GM12864 (cell line): ENCODE measurements around the gene FUBP3.

Experiments used
- DNase-seq: peaks from one replicate; pipeline ENCODE4 v3.0.0-alpha.2; 2011; ENCODE audit warnings: low read depth
- H3K4me3 ChIP-seq: 2 replicates; pipeline ENCODE4 v1.5.1; 2011; ENCODE audit warnings: mild to moderate bottlenecking, low read depth, low read length, control low read depth
- TF ChIP-seq, protein P1 (sequence below): IDR thresholded peaks from 2 replicates; pipeline ENCODE4 v1.5.1; 2011; ENCODE audit warnings: low read depth, mild to moderate bottlenecking, moderate library complexity, low read length, control low read depth, inconsistent platforms; ENCODE audit errors: missing control alignments

FUBP3 gene

DNA sequence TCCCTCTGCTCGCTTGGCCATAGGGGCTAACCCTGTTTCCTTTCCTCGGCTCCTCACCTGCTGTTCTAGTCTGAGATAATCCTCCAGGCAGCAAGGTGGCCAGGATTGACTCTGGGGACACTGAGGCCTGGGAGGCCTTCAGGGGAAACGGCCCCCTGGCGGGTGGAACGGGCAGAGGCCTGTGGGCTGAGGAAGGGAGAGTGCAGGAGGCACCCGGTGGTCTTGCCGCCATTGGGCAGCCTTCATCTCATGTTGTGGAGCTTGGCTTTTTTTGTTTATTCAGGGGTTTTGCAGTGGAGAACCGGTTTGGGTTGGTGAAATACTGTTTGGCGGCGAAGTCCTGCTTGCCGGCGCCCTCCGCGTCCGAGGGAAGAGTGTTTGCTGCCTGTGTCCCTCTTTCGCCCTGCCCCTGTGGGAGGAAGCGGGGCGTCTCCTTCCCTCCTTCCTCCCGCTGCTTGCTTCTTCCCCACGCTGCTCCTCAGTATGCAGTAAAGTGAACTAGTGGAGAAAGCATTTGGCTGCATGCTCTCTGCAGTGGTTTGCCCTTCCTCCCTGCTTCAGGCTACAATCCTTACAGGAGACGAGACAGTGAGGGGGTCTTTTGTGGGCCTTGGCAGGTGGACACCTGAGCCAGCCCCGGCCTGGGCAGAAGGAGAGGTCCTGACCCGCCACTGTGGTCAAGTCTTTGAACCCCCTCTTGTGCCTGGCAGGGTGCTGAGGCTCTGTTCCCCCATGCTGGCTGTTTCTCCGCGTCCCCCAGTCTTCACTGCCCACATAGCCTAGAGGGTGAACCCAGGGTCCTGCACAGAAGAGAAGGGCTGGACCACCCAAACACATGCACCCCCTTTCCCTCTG lies 54.2 kb downstream of the FUBP3 start:
- no peak overlapping the region for H3K4me3 ChIP-seq
- DNase-seq: no peak
- TF ChIP-seq, protein P1, sequence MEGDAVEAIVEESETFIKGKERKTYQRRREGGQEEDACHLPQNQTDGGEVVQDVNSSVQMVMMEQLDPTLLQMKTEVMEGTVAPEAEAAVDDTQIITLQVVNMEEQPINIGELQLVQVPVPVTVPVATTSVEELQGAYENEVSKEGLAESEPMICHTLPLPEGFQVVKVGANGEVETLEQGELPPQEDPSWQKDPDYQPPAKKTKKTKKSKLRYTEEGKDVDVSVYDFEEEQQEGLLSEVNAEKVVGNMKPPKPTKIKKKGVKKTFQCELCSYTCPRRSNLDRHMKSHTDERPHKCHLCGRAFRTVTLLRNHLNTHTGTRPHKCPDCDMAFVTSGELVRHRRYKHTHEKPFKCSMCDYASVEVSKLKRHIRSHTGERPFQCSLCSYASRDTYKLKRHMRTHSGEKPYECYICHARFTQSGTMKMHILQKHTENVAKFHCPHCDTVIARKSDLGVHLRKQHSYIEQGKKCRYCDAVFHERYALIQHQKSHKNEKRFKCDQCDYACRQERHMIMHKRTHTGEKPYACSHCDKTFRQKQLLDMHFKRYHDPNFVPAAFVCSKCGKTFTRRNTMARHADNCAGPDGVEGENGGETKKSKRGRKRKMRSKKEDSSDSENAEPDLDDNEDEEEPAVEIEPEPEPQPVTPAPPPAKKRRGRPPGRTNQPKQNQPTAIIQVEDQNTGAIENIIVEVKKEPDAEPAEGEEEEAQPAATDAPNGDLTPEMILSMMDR: no peak

DNA sequence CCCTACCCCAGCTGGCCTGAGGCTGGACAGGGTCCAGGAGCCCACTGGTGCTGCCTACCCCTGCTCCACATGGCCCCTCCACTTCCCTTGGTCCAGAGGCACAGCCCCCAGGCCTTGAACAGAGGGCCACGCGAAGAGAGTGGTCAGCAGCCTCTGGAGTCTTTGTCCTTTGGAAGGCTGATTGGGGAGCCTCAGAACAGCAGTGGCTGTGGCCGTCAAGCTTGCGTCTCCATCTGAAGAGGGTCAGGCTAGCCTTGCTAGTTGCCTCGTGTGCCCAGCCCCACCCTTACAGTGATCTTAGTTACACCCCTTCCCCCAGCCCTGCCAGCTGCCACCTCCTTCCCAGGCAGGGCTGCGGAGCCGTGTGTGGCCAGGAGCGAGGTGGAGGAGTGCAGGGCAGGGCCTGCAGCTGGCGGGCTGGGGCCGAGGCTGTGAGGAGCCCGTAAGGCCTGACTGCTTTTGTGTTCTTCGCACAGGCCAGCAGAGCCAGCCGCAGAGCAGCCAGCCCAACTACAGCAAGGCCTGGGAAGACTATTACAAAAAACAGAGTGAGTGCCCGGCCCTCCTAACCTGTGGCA lies 54.9 kb downstream of the FUBP3 start:
- H3K4me3 ChIP-seq: no peak overlapping the region
- no peak for DNase-seq
- TF ChIP-seq, protein P1: no peak

DNA sequence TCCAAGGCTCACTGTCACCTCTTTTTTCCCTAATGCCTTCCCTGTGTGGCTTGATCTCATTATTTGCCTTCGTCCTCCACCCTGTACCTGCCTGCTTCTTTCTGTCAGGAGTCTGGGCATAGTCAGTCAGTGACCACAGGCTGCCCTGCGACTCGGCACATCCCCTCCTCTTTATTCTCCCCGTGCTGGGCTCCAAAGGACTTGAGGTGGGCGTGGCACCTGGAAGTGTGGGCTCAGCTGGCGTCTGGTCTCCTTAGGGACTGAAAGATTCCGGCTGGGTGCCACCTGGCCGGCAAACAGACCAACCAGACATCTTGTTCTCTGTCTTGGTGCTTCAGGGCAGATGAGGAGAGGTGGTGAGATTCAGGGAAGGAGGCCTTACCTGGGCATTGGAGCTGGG lies 55.4 kb downstream of the FUBP3 start:
- DNase-seq: no peak
- TF ChIP-seq, protein P1: no peak
- no peak overlapping the region for H3K4me3 ChIP-seq

DNA sequence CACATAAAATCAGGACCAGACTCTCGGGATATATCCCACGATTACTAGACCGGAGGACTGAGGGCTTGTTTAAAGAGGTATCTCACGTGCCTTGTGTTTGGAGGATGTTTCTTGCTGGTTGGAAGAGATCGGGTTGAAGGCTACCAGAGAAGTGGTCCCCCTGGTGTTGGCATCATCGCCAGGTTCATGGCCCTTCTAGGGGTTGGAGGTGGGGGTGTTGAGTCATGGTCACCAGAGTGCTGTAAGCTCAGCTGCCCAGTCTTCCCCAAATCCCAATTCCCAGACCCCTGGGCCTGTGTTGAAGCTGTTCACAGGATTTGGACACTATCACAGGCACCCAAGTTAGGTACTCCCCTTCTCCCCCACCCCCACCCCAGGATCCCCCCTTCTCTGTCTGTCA lies 55.9 kb downstream of the FUBP3 start:
- H3K4me3 ChIP-seq: no peak overlapping the region
- TF ChIP-seq, protein P1: no peak
- no peak for DNase-seq

DNA sequence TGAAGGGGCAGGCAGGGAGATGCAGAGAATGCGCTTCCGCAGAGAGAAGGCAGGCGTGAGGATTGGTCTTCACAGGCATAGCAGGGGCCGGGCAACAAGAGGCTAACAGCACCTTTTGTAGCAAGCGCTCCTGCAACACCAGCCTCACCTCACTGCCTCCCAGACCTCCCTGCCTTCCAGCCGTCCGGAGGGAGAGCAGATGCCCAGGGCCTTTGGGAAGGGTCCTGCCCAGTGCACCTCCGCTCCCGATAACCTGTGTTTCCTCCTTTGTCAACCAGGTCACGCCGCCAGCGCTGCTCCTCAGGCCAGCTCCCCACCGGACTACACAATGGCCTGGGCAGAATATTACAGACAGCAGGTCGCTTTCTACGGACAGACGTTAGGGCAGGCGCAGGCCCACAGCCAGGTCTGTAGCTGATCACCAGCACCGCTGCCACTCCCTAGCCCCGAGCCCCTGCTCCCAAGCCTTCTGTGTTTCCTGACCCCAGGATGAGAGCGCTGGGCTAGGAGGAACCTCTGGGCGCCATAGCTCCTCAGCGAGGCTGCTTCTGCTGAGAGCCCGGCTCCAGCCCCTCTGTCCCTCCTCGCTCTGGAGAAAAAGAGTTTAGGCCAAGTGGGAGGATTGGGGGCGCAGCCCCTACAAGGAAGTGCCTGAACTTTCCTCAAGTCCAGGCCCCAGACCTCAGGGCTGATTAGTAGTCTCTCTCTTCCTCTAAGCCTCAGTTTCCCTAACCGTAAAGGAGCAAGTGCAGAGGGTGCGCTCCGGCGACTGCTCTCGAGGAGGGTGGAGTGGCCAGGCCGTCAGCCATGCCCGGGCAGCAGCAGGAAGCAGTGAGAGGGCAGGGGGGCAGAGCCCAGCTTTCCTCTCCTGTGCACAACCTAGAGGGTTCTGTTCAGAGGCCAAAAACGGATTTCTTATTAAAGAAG lies 56.6 kb downstream of the FUBP3 start:
- TF ChIP-seq, protein P1: no peak
- DNase-seq: no peak
- H3K4me3 ChIP-seq: no peak overlapping the region

DNA sequence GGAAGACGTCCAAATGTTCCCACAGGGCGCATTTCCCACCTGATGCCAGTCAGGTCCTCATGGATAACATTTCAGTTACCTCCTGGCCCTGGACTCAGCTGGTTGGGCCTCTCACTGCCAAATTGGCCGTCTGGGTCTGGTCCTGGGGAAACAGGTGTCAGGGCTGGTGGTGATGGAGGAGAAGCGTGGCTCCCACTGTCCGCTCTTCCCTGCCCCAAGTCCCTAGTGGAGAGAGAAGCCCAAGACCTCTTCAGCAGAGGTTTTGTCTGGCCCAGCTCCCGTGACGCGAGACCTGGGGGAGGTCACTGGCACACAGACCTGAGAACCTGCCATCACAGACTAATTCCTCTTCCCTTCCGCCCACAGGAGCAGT lies 57.3 kb downstream of the FUBP3 start:
- TF ChIP-seq, protein P1: no peak
- DNase-seq: no peak

More for the DNA sequence above, 57.3 kb downstream of the FUBP3 start:
- H3K4me3 ChIP-seq: no peak overlapping the region
